AG04450 (cell line): Measurements from ENCODE around the gene THBS4. TPM values are rescaled to one million over a fixed set of nuclear protein-coding genes. Genes with fewer than 3 reads are reported as not detected.

ENCODE experiments used
- CTCF ChIA-PET: fragments of 300-600, 350-600 bp; formaldehyde crosslinking; extraction: SDS; loops from one replicate; lab custom pipeline; 2022; ENCODE audit warnings: antibody characterized with exemption, inconsistent platforms; lab: Charles Lee
- POLR2A ChIA-PET: fragments of 350-600 bp; formaldehyde crosslinking; extraction: SDS; loops from one replicate; lab custom pipeline; 2021; ENCODE audit warnings: antibody characterized with exemption, inconsistent platforms; lab: Yijun Ruan, JAX
- DNase-seq: peaks from one replicate; pipeline ENCODE4 v3.0.0-alpha.2; 2011; ENCODE audit warnings: low read depth, low spot score
- H3K27ac ChIP-seq: one replicate; pipeline ENCODE4 v1.5.1; 2012; ENCODE audit warnings: low read depth, low read length, control low read depth
- H3K27me3 ChIP-seq: one replicate; pipeline ENCODE4 v1.6.0; 2012; ENCODE audit warnings: low read length; ENCODE audit not compliant: control insufficient read depth, insufficient read depth
- H3K4me3 ChIP-seq: 2 replicates; pipeline ENCODE4 v1.5.1; 2011; ENCODE audit warnings: mild to moderate bottlenecking, low read depth, low read length, control low read depth
- H3K9me3 ChIP-seq: 2 replicates; pipeline ENCODE4 v1.5.1; 2012; ENCODE audit warnings: low read length; ENCODE audit not compliant: control insufficient read depth, insufficient read depth
- polyA plus RNA-seq: library from polyadenylated mRNA; depleted of rRNA; stranded (reverse); fragments of >200 nt; gene quantifications from 2 replicates; pipeline ENCODE4 v1.2.3, GENCODE V29; 2011
- TF ChIP-seq, protein P1 (sequence below): IDR thresholded peaks from 2 replicates; pipeline ENCODE4 v1.5.1; 2011; ENCODE audit warnings: low read depth, low read length, control low read depth, inconsistent platforms

Gene THBS4
- polyA plus RNA-seq, 1 experiment: 0.94 TPM

- TF ChIP-seq, protein P1, sequence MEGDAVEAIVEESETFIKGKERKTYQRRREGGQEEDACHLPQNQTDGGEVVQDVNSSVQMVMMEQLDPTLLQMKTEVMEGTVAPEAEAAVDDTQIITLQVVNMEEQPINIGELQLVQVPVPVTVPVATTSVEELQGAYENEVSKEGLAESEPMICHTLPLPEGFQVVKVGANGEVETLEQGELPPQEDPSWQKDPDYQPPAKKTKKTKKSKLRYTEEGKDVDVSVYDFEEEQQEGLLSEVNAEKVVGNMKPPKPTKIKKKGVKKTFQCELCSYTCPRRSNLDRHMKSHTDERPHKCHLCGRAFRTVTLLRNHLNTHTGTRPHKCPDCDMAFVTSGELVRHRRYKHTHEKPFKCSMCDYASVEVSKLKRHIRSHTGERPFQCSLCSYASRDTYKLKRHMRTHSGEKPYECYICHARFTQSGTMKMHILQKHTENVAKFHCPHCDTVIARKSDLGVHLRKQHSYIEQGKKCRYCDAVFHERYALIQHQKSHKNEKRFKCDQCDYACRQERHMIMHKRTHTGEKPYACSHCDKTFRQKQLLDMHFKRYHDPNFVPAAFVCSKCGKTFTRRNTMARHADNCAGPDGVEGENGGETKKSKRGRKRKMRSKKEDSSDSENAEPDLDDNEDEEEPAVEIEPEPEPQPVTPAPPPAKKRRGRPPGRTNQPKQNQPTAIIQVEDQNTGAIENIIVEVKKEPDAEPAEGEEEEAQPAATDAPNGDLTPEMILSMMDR: no peak
- Histone ChIP-seq H3K4me3 (no peak overlapping the region), H3K27ac (no peak overlapping the region), H3K9me3 (no peaks in the 10 kb centered on the region), H3K27me3 (no peaks in the 10 kb centered on the region)
- ChIA-PET POLR2A (no interaction called here), CTCF (interaction anchor here (2.4 kb wide), 1 partner anchor 14 kb away, joined by 18 read pairs; no protein-coding TSS in a partner anchor)
- no peak for DNase-seq
Observed at GRCh38 chr5:80068775-80069174, 33.6 kb downstream of the THBS4 start.

GRCh38 chr5:80069251-80069800 lies 34.2 kb downstream of the THBS4 start:
- no peaks in the 10 kb centered on the region for H3K27me3 ChIP-seq
- TF ChIP-seq, protein P1: no peak
- DNase-seq: no peak
- ChIA-PET POLR2A (interaction anchor here (0.7 kb wide), 1 partner anchor 16 kb away, joined by 3 read pairs; no protein-coding TSS in a partner anchor), CTCF (interaction anchor here (1.1 to 2.4 kb wide), 2 partner anchors 14 to 22 kb away, joined by 5 to 18 read pairs; no protein-coding TSS in a partner anchor)
- no peaks in the 10 kb centered on the region for H3K9me3 ChIP-seq
- H3K27ac ChIP-seq: no peak overlapping the region
- H3K4me3 ChIP-seq: no peak overlapping the region

GRCh38 chr5:80069918-80070318 lies 34.8 kb downstream of the THBS4 start:
- Histone ChIP-seq H3K9me3 (no peaks in the 10 kb centered on the region), H3K4me3 (no peak overlapping the region), H3K27ac (no peak overlapping the region), H3K27me3 (no peaks in the 10 kb centered on the region)
- TF ChIP-seq, protein P1: no peak
- ChIA-PET CTCF (interaction anchor here (1.1 to 2.4 kb wide), 2 partner anchors 13 to 22 kb away, joined by 5 to 18 read pairs; no protein-coding TSS in a partner anchor), POLR2A (no interaction called here)
- DNase-seq: no peak

GRCh38 chr5:80070338-80071056 lies 35.3 kb downstream of the THBS4 start:
- H3K4me3 ChIP-seq: no peak overlapping the region
- H3K9me3 ChIP-seq: no peaks in the 10 kb centered on the region
- POLR2A ChIA-PET: no interaction called here
- no peak for DNase-seq
- no peaks in the 10 kb centered on the region for H3K27me3 ChIP-seq
- CTCF ChIA-PET: interaction anchor here (1.1 kb wide), 1 partner anchor 21 kb away, joined by 5 read pairs; no protein-coding TSS in a partner anchor
- no peak overlapping the region for H3K27ac ChIP-seq
- TF ChIP-seq, protein P1: no peak

- POLR2A ChIA-PET: no interaction called here
- no peak for DNase-seq
- no peaks in the 10 kb centered on the region for H3K27me3 ChIP-seq
- H3K9me3 ChIP-seq: no peaks in the 10 kb centered on the region
- CTCF ChIA-PET: interaction anchor here (3.3 kb wide), 1 partner anchor 12 kb away, joined by 27 read pairs; no protein-coding TSS in a partner anchor
- H3K4me3 ChIP-seq: no peak overlapping the region
- TF ChIP-seq, protein P1: no peak
- no peak overlapping the region for H3K27ac ChIP-seq
Observed at GRCh38 chr5:80071510-80072021, 36.4 kb downstream of the THBS4 start.
